DND-41 (cell line): Measurements from ENCODE around the gene IFT122.

ENCODE experiments used
- ATAC-seq: fragments of 200-7000 bp; cut with Tn5 transposase; 3 replicates; pipeline ENCODE4 v1.9.1; 2021; ENCODE audit warnings: low read depth; ENCODE audit not compliant: insufficient read depth
- DNase-seq: peaks from one replicate; pipeline ENCODE4 v3.0.0-alpha.2; 2020
- H2AFZ ChIP-seq: 2 replicates; pipeline ENCODE4 v1.6.0; 2012; ENCODE audit warnings: low read depth, low read length
- H3K27ac ChIP-seq: 2 replicates; pipeline ENCODE4 v1.5.1; 2012; ENCODE audit warnings: low read length, inconsistent platforms
- H3K27me3 ChIP-seq: fragments of 200-600 bp; sonication (generic); 2 replicates; pipeline ENCODE4 v1.6.0; 2012; ENCODE audit warnings: low read length, mild to moderate bottlenecking, inconsistent platforms; ENCODE audit not compliant: insufficient read depth, poor library complexity
- H3K36me3 ChIP-seq: 2 replicates; pipeline ENCODE4 v1.5.1; 2012; ENCODE audit warnings: low read length, inconsistent platforms; ENCODE audit not compliant: insufficient read depth
- H3K4me1 ChIP-seq: 2 replicates; pipeline ENCODE4 v1.5.1; 2012; ENCODE audit warnings: mild to moderate bottlenecking, low read length; ENCODE audit not compliant: insufficient read depth
- H3K4me2 ChIP-seq: 2 replicates; pipeline ENCODE4 v1.6.0; 2012; ENCODE audit warnings: mild to moderate bottlenecking, moderate library complexity, low read length, inconsistent platforms; ENCODE audit not compliant: insufficient read depth
- H3K4me3 ChIP-seq, 2 experiments: fragments of 200-600 bp in 1 of 2; shearing (Covaris generic) in 1 of 2; 2 replicates each; pipeline ENCODE4 v1.5.1; 2012 to 2016; ENCODE audit warnings: inconsistent platforms in 2 of 2, low read length in 2 of 2, mild to moderate bottlenecking in 2 of 2, low read depth in 1 of 2, moderate library complexity in 1 of 2
- H3K79me2 ChIP-seq: 2 replicates; pipeline ENCODE4 v1.6.0; 2012; ENCODE audit warnings: low read length, inconsistent platforms; ENCODE audit not compliant: insufficient read depth
- H3K9ac ChIP-seq: 2 replicates; pipeline ENCODE4 v1.6.0; 2012; ENCODE audit warnings: low read depth, mild to moderate bottlenecking, inconsistent platforms, low read length, moderate library complexity
- H3K9me3 ChIP-seq: 2 replicates; pipeline ENCODE4 v1.5.1; 2012; ENCODE audit warnings: low read length, moderate library complexity, mild to moderate bottlenecking, inconsistent platforms; ENCODE audit not compliant: insufficient read depth, severe bottlenecking
- H4K20me1 ChIP-seq: 2 replicates; pipeline ENCODE4 v1.6.0; 2012; ENCODE audit warnings: low read length; ENCODE audit not compliant: insufficient read depth
- EZH2 ChIP-seq: IDR thresholded peaks from 3 replicates; pipeline ENCODE4 v1.6.1; 2012; ENCODE audit warnings: borderline replicate concordance, low read depth, mild to moderate bottlenecking, moderate library complexity, low read length, inconsistent platforms; ENCODE audit not compliant: severe bottlenecking
- TF ChIP-seq, protein P1 (sequence below): IDR thresholded peaks from 2 replicates; pipeline ENCODE4 v1.5.1; 2012; ENCODE audit warnings: borderline replicate concordance, low read length, moderate library complexity, mild to moderate bottlenecking; ENCODE audit not compliant: poor library complexity, severe bottlenecking; ENCODE audit errors: extremely low read depth

The IFT122 gene

DNA sequence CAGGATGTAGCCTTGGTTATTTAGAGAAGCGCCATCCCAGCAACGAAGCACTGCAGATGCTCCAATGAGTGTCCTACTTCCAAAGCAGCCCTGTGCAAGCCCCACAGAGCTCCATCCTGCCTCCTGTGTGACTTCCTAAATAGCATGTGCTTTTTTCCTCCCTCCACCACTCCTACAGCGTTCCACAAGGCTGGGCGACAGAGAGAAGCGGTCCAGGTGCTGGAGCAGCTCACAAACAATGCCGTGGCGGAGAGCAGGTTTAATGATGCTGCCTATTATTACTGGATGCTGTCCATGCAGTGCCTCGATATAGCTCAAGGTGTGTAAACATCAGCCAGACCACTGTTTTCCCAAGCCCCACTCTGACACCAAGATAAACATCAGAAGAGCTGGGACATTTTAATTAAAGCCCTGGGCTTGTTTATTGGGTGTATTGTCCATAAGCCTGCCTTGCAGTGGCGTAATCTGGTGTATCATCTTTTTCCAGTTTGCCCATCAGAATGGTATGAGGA lies 66.3 kb downstream of the IFT122 start:
- Histone ChIP-seq H3K9ac (no peak overlapping the region), H4K20me1 (no peaks in the 10 kb centered on the region), H2AFZ (no peak overlapping the region), H3K27me3 (no peaks in the 10 kb centered on the region), H3K4me1 (no peaks in the 10 kb centered on the region), H3K36me3 (peaks cover 50% of the 10 kb centered on the region), H3K4me2 (no peak overlapping the region), H3K4me3 (no peak overlapping the region), H3K79me2 (no peaks in the 10 kb centered on the region), H3K27ac (no peak overlapping the region), H3K9me3 (no peaks in the 10 kb centered on the region)
- no peak for DNase-seq
- no peak for TF ChIP-seq EZH2
- TF ChIP-seq, protein P1, sequence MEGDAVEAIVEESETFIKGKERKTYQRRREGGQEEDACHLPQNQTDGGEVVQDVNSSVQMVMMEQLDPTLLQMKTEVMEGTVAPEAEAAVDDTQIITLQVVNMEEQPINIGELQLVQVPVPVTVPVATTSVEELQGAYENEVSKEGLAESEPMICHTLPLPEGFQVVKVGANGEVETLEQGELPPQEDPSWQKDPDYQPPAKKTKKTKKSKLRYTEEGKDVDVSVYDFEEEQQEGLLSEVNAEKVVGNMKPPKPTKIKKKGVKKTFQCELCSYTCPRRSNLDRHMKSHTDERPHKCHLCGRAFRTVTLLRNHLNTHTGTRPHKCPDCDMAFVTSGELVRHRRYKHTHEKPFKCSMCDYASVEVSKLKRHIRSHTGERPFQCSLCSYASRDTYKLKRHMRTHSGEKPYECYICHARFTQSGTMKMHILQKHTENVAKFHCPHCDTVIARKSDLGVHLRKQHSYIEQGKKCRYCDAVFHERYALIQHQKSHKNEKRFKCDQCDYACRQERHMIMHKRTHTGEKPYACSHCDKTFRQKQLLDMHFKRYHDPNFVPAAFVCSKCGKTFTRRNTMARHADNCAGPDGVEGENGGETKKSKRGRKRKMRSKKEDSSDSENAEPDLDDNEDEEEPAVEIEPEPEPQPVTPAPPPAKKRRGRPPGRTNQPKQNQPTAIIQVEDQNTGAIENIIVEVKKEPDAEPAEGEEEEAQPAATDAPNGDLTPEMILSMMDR: no peak
- no peak for ATAC-seq

GRCh38 chr3:129507181-129507831 lies 67.3 kb downstream of the IFT122 start:
- Histone ChIP-seq H3K4me3 (no peak overlapping the region), H3K27me3 (no peaks in the 10 kb centered on the region), H4K20me1 (no peaks in the 10 kb centered on the region), H3K9me3 (no peaks in the 10 kb centered on the region), H3K27ac (no peak overlapping the region), H2AFZ (no peak overlapping the region), H3K9ac (no peak overlapping the region), H3K36me3 (peaks cover 43% of the 10 kb centered on the region), H3K79me2 (no peaks in the 10 kb centered on the region), H3K4me1 (no peaks in the 10 kb centered on the region), H3K4me2 (no peak overlapping the region)
- no peak for DNase-seq
- TF ChIP-seq, protein P1: no peak
- TF ChIP-seq EZH2: no peak
- no peak for ATAC-seq

DNA sequence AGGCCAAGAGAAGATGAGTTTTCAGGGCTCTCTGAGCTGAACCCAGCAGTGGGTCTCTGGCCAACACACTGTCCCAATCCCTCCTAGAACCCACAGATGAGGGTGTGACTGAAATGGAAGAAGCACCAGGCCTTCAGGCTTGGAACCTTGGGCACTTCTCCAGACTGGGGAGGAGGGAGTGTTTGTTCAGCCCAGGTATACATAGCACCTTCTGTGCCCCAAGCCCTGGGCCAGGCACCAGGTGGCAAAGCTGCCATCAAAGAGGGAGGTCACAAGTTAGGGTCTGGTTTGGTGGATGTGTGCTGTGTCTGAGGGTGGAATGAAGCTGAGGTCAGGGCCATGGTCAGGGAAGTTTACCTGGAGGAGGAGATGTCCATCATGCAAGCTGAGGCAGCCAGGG lies 72.6 kb downstream of the IFT122 start:
- no peak overlapping the region for H3K4me3 ChIP-seq
- no peak for TF ChIP-seq EZH2
- TF ChIP-seq, protein P1: no peak
- H3K27me3 ChIP-seq: no peaks in the 10 kb centered on the region
- no peaks in the 10 kb centered on the region for H4K20me1 ChIP-seq
- no peak overlapping the region for H3K27ac ChIP-seq
- no peak overlapping the region for H3K9ac ChIP-seq
- H3K79me2 ChIP-seq: no peaks in the 10 kb centered on the region
- no peaks in the 10 kb centered on the region for H3K9me3 ChIP-seq
- H2AFZ ChIP-seq: no peak overlapping the region
- ATAC-seq (no peak), DNase-seq (no peak)
- H3K4me2 ChIP-seq: no peak overlapping the region
- peaks cover 39% of the 10 kb centered on the region for H3K36me3 ChIP-seq
- no peaks in the 10 kb centered on the region for H3K4me1 ChIP-seq

DNA sequence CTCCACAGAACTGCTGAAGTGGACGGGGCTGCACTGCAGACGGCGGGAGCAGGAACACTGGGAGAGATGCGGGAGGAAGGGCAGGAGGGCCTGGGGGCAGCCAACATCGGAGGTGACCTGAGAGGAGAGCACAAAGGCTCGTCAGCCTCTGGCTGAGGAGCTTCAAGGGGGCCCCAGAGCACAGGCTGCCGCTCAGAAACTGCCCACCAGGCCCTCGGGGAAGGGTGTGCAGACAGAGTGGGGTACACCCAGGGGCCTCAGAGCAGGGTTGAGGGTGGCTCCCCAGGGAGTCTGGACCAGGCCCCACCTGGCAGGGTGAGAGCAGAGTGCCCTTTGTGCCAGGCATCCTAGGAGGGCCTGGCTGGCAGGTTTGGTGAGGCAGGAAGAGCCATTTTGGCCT lies 73.7 kb downstream of the IFT122 start:
- DNase-seq (no peak), ATAC-seq (no peak)
- Histone ChIP-seq H3K9me3 (no peaks in the 10 kb centered on the region), H3K27ac (no peak overlapping the region), H3K9ac (no peak overlapping the region), H3K36me3 (peaks cover 42% of the 10 kb centered on the region), H2AFZ (no peak overlapping the region), H3K79me2 (no peaks in the 10 kb centered on the region), H3K4me1 (no peaks in the 10 kb centered on the region), H3K27me3 (no peaks in the 10 kb centered on the region), H3K4me3 (no peak overlapping the region), H3K4me2 (no peak overlapping the region), H4K20me1 (no peaks in the 10 kb centered on the region)
- TF ChIP-seq, protein P1: no peak
- no peak for TF ChIP-seq EZH2
